HG02798 (cell line): ENCODE measurements around the gene PDCD2L.
"Not testable (repeated sequence)": the region's sequence is repeated elsewhere in the genome, so short reads cannot be mapped to it uniquely, and the experiment has no call there.

ENCODE experiments used
- ATAC-seq: cut with Tn5 transposase; IDR thresholded peaks from one replicate; pipeline ENCODE4 v1.9.1; 2021; ENCODE audit warnings: mild to moderate bottlenecking; ENCODE audit not compliant: unreplicated experiment, poor library complexity

Gene PDCD2L

GRCh38 chr19:34409189-34410164, 5.3 kb downstream of the PDCD2L start:
- peak; percentile 54 for ATAC-seq

- no peak for ATAC-seq
Observed at GRCh38 chr19:34411216-34411615, 7.0 kb downstream of the PDCD2L start.

DNA sequence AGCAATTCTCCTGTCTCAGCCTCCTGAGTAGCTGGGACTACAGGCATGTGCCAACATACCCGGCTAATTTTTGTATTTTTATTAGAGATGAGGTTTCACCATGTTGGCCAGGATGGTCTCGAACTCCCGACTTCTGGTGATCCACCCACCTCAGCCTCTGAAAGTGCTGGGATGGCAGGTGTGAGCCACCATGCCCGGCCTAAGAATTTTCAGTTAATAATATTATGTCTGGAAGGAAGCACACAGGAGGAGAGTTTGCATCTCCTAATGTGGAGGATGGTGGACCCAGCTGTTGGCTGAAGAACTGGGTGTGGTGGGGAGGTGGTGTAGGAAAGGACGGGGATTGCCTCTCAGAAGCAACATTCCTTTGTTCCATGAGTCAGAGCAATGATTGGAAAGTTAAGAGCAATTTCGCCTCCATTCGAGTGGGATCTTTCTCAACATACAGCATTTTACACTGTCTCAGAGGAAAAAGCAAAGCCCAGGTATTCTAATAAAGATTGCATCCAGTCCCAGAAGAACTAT, 11.9 kb downstream of the PDCD2L start:
- ATAC-seq, result no peak

- no peak for ATAC-seq
Observed at GRCh38 chr19:34418300-34418699, 14.1 kb downstream of the PDCD2L start.

DNA sequence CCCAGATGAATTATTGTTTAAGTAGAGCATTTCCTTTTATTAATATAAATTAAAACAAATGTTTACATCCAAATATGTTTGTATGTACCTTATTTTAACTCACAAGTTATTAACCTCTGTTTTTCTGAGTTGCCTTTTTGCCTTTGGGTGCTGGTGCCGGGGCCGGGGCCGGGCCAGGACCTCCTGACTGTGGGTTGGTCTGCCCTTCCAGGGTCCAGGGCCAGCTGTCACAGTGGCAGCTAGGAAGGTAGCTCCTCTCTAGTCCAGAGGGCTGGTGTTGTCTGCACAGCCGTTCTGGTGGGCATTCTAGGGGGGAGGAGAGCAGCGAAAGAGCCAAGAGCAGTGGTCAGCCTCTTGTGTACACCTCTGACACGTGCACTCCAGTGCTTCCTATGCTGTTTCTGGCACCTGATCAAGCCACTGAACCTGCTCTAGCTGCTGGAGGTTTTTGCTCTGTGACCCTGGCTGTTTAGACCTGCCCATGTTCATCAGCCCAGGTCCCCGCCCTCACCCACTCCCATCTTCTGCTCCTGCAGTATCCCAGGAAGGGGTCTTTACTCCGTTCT, 22.0 kb downstream of the PDCD2L start:
- ATAC-seq, result no peak

DNA sequence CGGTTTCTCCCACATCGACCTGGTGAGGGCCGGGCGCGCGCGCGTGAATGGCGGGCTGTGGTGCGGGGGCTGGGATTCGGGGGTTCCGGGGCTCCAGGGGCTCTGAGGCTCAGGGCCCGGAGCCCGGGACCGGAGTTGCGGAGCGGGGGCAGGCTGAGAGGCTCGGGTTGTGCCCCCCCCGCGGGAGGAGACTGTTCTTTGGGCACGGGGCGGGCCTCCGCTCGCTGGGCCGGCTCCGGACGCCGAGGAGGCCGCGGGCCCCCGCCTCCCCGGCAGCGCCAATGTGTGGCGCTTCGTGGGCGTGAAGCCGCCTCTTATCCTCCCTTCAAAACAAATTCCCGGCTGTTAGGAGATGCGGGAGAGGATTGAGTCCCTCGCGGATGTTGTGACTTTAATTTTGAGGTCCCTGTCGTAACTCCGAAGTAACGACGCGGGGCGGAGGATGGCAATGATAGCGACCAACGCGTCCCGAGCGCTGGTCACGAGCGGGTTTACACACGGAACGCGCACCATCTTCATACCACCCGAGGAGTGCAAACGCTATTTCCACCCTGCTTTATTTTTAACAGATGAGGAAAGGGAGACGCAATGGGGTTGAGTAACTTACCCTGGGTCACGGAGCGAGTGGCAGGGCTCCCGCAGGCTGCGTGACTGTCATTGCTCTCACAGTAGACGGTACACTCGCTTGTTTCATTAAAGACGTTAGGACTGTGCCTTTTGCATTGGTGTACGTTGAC, 24.5 kb downstream of the PDCD2L start:
- peak; percentile 47 for ATAC-seq

DNA sequence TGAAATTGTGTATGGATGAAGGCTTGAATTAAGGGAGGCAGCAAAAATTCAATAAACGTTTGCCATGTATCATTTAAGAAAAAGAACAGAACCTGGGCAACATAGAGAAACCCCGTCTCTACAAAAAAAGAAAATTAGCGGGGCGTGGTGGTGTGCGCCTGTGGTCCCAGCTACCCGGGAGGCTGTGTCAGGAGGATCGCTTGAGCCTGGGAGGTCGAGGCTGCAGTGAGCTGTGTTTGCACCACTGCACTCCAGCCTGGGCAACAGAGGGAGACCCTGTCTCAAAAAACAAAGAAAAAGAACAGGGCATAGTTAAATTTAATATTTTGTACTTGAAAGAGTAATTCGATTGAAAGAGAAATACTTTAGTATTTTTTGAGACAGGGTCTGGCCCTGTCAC, 25.4 kb downstream of the PDCD2L start:
- no peak for ATAC-seq

DNA sequence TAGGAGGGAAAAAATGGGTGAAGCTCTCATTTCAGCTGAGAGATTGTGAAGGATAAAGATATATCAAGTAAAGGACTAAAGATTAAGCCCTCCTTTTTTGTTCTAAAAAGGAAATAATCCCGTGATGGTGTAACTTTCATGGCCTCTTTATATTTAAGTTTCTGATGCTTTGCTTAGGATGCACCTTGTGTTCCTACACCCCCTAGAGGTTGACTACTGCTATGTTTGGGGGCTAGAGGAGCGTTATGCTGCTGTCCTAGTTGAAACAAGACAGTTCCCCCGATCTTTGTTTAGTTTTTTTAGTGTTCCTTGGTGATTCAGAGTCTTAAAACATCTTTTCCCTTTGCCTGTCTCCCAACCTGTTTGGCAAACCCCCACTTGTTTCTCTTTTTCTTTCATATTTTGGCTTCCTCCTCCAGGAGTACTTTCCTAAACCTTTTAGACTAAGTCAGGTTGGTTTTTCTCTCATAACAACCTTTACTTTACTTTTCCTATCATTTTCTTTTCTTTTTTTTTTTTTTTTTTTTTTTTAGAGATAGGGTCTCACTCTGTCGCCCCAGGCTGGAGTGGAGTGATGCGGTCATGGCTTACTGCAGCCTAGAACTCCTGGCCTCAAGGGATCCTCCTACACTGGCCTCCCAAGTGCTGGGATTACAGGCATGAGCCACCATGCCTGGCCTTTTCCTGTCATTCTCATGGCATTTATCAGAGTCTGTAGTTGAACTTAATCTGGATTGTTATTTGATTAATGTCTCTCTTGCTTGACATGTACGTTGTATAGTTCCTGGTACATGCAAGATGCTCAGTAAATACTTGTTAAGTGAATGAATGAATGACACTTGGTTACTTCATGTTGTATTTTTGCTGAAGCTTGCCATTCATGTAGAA, 26.8 kb downstream of the PDCD2L start:
- peak; percentile 28 for ATAC-seq

DNA sequence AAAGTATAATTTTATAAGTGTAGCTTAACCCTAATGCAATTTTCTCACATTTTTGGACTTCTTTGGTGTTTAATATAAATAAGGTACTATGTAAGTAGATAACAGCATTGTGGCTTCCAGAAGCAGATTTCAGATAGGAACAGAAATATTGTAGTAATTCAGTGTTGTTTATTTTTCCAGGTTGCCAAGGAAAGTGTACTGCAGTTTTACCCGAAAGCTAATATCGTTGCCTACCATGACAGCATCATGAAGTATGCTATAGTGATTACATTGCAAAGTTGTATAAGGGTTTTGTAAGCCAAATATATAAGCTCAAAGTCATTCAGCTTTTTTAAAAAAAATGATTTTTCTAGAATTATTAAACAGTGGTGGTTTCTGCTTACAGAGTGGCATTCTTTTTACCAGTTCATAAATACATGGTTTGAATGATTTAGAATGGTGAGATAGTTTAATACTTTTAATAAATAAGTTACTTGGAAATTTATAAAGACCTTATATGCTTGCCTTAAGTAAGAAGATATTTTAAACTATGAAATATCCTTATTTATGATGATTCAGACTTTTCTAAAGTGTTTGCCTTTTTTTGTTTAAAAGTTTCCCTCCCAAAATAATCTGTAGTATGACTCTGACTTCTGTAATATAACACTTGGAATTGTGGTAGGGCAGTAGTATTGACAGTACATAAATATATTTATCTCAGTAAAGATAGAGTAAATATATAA, 27.6 kb downstream of the PDCD2L start:
- ATAC-seq, result no peak

- no peak for ATAC-seq
Observed at GRCh38 chr19:34432797-34433196, 28.6 kb downstream of the PDCD2L start.

GRCh38 chr19:34436716-34437115, 32.5 kb downstream of the PDCD2L start:
- ATAC-seq, result no peak

- no peak for ATAC-seq
Observed at GRCh38 chr19:34448191-34448590, 44.0 kb downstream of the PDCD2L start.

DNA sequence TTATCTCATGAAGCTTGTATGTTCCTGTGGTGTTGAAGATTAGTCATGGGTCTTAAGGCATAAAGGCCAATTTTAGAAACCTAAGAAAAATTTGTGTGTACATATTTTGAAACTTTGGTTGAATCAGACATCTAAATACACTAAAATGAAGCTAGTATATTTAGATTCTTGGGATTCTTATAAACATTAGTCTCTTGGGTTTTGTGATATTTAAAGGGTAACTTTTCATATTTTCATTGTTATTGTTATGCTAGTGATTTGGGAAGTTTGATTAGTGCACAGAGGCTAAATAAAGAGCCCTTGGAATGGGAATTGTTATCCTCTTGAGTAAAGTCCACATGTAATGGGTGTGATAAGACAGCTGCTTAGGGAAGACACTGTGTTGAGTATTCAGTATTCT, 48.5 kb downstream of the PDCD2L start:
- no peak for ATAC-seq

GRCh38 chr19:34454091-34454490, 49.9 kb downstream of the PDCD2L start:
- no peak for ATAC-seq

GRCh38 chr19:34454685-34455084, 50.5 kb downstream of the PDCD2L start:
- no peak for ATAC-seq

- not testable (repeated sequence) for ATAC-seq
Observed at GRCh38 chr19:34455783-34456480, 51.7 kb downstream of the PDCD2L start.

DNA sequence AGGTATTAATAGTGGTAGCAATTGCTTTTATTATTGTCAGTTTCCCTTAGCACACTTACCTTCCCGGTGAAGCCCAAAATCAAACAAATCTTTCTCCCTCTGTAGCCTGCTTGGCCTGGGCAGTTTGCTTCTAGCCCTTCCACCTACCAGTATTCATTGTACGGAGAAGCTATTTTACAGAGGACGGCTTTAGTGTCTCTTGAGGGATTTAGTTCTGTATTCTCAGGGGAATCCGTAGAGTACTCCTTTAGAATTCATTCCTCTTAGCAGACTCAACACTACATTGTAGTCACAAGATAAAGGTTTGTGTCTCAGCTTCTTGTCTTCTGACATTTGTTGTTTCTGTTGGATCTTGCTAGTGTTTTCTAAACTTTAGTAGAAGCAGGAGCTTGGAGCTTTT, 53.2 kb downstream of the PDCD2L start:
- no peak for ATAC-seq

DNA sequence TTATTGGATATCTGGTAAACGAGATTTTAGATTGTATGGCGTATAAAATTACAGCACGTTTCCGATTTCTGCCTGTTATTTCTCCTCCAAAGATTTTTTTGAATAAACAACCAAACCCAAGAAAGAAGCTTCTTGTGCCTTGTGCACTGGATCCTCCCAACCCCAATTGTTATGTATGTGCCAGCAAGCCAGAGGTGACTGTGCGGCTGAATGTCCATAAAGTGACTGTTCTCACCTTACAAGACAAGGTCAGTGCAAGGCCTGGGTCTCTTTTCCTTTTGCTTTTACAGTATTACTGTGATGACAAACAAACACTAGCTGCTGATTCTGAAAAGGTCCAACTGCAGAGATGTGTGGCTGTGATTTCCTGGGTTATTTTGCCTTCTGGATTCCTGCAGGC, 54.5 kb downstream of the PDCD2L start:
- no peak for ATAC-seq

DNA sequence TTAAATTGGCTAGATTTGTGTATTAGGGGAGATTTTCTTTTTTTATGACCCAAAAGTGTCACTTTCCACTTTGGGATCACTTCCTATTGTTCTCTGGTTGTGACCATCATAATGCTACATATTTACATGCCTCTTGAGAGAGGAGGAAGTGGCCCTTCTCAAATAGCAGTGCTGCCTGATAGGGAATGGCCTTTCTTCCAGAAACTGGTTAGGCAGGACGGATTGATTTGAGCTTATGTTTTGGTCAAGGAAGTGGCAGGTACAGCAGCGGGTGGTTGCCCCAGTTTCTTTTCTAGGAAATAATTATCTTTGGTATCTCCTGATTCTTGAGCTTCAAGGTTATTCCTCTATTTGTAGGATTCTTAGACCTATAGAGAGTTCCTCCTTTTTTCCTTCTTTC, 55.4 kb downstream of the PDCD2L start:
- ATAC-seq, result no peak
